ENCODE results near the gene ASB18. TPM values are rescaled to one million over a fixed set of nuclear protein-coding genes. Genes with fewer than 3 reads are reported as not detected.

Gene ASB18
- total and polyA plus RNA-seq, 10 of the 15 experiments (the other 5 are each of a cell fraction or from before 2014, with no cell fraction given) = not detected

DNA sequence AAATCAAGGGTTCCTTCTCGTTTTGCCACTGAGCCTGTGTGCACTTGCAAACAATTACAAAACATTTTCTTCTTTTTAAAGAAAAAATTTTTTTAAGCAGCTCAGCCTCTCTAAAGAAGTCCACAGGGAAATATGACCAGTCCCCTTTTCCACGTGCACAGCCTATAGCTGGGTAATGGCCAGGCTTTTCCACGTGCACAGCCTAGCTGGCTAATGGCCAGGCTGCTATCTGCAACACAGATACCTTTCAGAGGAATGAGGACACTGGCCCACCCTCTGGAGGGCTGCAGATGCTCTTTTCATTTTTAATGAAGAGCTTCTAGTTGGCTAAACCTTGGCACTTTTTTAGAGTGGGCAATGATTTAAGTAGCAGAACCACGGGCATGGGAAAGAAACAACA lies 46.3 kb downstream of the ASB18 start:
- 10% methylated on average over 4 of the region's 4 CpGs for WGBS (ENCODE audit: insufficient coverage, insufficient replicate concordance, low lambda C conversion rate, missing lambda C conversion rate)
- in situ Hi-C loops (cut with MboI) = no loop called here

GRCh38 chr2:236216711-236217110 lies 47.5 kb downstream of the ASB18 start:
- 31% methylated on average over 7 of the region's 7 CpGs for WGBS (ENCODE audit: insufficient coverage, insufficient replicate concordance, low lambda C conversion rate, missing lambda C conversion rate)
- H3K36me3 ChIP-seq (ENCODE audit: control insufficient read depth in 2 of 2, insufficient read depth in 2 of 2, low read length in 1 of 2) = no peaks in the 10 kb centered on the region
- TF ChIP-seq HCFC1 (IDR thresholded peaks at IDR 0.05; ENCODE audit: low read length) (no peak), ASH2L (IDR thresholded peaks at IDR 0.05; ENCODE audit: borderline replicate concordance, low read depth) (no peak), SKIL (IDR thresholded peaks at IDR 0.05; ENCODE audit: low read depth, poor library complexity, severe bottlenecking) (no peak), KAT2A (conservative IDR thresholded peaks at IDR 0.05; ENCODE audit: control insufficient read depth, low read depth, low read length) (no peak), CHD1 (IDR thresholded peaks at IDR 0.05; ENCODE audit: low read depth, low read length) (no peak), ZSCAN29 (IDR thresholded peaks at IDR 0.05) (no peak), EED (IDR thresholded peaks at IDR 0.05; ENCODE audit: low read depth) (no peak), CREM (IDR thresholded peaks at IDR 0.05; ENCODE audit: low read depth) (no peak)
- no peaks in the 10 kb centered on the region for H3K79me2 ChIP-seq (ENCODE audit: control insufficient read depth, insufficient read depth, low read length)
- H3K27me3 ChIP-seq (replicated peaks in 1 of 2; ENCODE audit: control insufficient read depth in 2 of 2, insufficient read depth in 2 of 2, low read length in 1 of 2) = no peaks in the 10 kb centered on the region; a peak in 2 of 4 replicates
- no peak overlapping the region for H3K27ac ChIP-seq (ENCODE audit: control insufficient read depth, insufficient read depth)
- BruUV-seq (replicated peaks) = no TSS peak
- intact Hi-C loops (cut with micrococcal nuclease; ENCODE audit: unreplicated experiment) (no loop called here), in situ Hi-C loops (cut with MboI) (no loop called here)
- H3K4me1 ChIP-seq (ENCODE audit: control insufficient read depth, insufficient read depth, low read length) = no peaks in the 10 kb centered on the region
- ChIA-PET RAD21 (ENCODE audit: unreplicated experiment) (no interaction called here), POLR2A (no interaction called here), CTCF (no interaction called here), SMC1A (ENCODE audit: uncharacterized antibody, unreplicated experiment) (no interaction called here)
- FAIRE-seq (no peak), ATAC-seq (no peak), DNase-seq (ENCODE audit: low read depth, low spot score) (no peak)
- no peak overlapping the region for H2AFZ ChIP-seq (ENCODE audit: control insufficient read depth, low read depth, low read length)
- no peak overlapping the region for H3K9ac ChIP-seq (ENCODE audit: control insufficient read depth, insufficient read depth, low read length)
- H3K4me3 ChIP-seq = no peak overlapping the region
- H3K9me3 ChIP-seq (replicated peaks; ENCODE audit: control insufficient read depth, insufficient read depth, low read length) = no peaks in the 10 kb centered on the region
- no peak overlapping the region for H3K4me2 ChIP-seq (ENCODE audit: control insufficient read depth, insufficient read depth)
- no peaks in the 10 kb centered on the region for H4K20me1 ChIP-seq (ENCODE audit: control insufficient read depth, insufficient read depth)

More for the DNA sequence above, 46.3 kb downstream of the ASB18 start:
- ChIA-PET POLR2A (no interaction called here), CTCF (no interaction called here), SMC1A (ENCODE audit: uncharacterized antibody, unreplicated experiment) (no interaction called here), RAD21 (ENCODE audit: unreplicated experiment) (no interaction called here)
- FAIRE-seq (no peak), ATAC-seq (no peak), DNase-seq (ENCODE audit: low read depth, low spot score) (no peak)
- no peaks in the 10 kb centered on the region; a peak in 2 of 4 replicates for H3K27me3 ChIP-seq (replicated peaks in 1 of 2; ENCODE audit: control insufficient read depth in 2 of 2, insufficient read depth in 2 of 2, low read length in 1 of 2)
- H3K36me3 ChIP-seq (ENCODE audit: control insufficient read depth in 2 of 2, insufficient read depth in 2 of 2, low read length in 1 of 2) = no peaks in the 10 kb centered on the region
- no TSS peak for BruUV-seq (replicated peaks)
- H4K20me1 ChIP-seq (ENCODE audit: control insufficient read depth, insufficient read depth) = no peaks in the 10 kb centered on the region
- no peaks in the 10 kb centered on the region for H3K79me2 ChIP-seq (ENCODE audit: control insufficient read depth, insufficient read depth, low read length)
- TF ChIP-seq KDM1A (IDR thresholded peaks at IDR 0.05; ENCODE audit: borderline replicate concordance) (no peak), GATAD2B (conservative IDR thresholded peaks at IDR 0.05; ENCODE audit: low read depth) (no peak), NR2C2 (IDR thresholded peaks at IDR 0.05; ENCODE audit: borderline replicate concordance, control insufficient read depth, insufficient read length, low read depth) (no peak), SPI1 (IDR thresholded peaks at IDR 0.05; ENCODE audit: borderline replicate concordance, insufficient read depth, low read depth, low read length) (no peak)
- no peak overlapping the region for H3K4me3 ChIP-seq
- no peak overlapping the region for H3K9ac ChIP-seq (ENCODE audit: control insufficient read depth, insufficient read depth, low read length)
- intact Hi-C loops (cut with micrococcal nuclease; ENCODE audit: unreplicated experiment) = no loop called here
- H2AFZ ChIP-seq (ENCODE audit: control insufficient read depth, low read depth, low read length) = no peak overlapping the region
- no peaks in the 10 kb centered on the region for H3K4me1 ChIP-seq (ENCODE audit: control insufficient read depth, insufficient read depth, low read length)
- H3K9me3 ChIP-seq (replicated peaks; ENCODE audit: control insufficient read depth, insufficient read depth, low read length) = no peaks in the 10 kb centered on the region
- H3K27ac ChIP-seq (ENCODE audit: control insufficient read depth, insufficient read depth) = no peak overlapping the region
- no peak overlapping the region for H3K4me2 ChIP-seq (ENCODE audit: control insufficient read depth, insufficient read depth)

All from GM12878 (cell line).